Measurements from ENCODE around the gene CTIF.

Gene CTIF

GRCh38 chr18:48896326-48896874 is 357.6 kb downstream of the CTIF start:
- no peak for DNase-seq

GRCh38 chr18:48896875-48897511 is 358.2 kb downstream of the CTIF start:
- DNase-seq, result no peak

DNA sequence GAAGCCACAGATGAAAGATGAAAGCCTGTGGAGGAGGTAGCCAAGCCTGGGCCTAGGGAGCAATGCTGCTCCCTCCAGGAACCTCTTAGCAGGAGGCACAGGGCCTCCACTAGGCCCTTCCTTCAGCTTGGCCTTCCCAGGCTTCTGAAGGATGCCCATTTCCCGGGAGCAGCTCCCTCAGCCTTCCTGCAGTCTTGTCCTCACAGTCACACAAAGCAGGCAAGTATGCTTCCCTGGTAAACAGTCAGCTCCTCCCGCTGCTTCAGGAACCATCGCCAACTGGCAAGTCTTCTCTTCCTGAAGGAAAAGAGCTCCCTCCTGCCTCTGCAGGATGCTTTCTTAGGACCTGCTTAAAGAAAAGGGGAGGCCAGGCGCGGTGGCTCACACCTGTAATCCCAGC is 358.7 kb downstream of the CTIF start:
- no peak for DNase-seq

DNA sequence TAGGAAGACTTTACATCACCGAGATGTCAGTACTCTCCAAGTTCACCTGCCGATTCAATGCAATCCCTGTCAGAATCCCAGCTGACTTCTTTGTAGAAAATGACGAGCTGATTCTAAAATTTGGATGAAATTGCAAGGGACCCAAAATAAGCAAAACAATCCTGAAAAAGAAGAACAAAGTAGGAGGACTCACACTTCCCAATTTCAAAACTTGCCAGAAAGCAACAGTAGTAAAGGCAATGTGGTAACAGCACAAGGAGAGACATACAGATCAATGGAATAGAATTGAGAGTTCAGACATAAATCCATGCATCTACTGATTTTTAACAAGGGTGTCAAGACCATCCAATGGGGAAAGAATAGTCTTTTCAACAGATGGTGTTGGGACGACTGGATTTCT is 359.7 kb downstream of the CTIF start:
- no peak for DNase-seq

GRCh38 chr18:48899558-48900174 is 360.8 kb downstream of the CTIF start:
- DNase-seq, result no peak

DNA sequence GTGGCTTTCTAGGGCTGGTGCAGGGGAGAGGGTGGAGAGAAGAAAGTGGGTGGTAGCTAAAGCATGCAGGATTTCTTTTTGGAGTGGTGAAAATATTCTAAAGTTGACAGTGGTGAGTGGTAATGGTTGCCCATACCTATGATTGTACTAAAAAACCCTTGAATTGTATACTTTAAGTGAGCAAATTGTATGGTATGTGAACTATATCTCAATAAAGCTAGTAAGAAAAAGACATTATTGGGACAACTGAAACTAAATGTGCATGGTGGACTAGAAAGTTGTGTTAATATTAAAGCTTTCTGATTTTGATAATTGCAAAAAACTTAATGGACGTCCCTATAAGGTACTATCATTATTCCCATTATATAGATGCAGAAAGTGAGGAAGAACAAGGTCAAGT is 361.6 kb downstream of the CTIF start:
- DNase-seq, result no peak

GRCh38 chr18:48901145-48902022 is 362.6 kb downstream of the CTIF start:
- DNase-seq, result no peak

DNA sequence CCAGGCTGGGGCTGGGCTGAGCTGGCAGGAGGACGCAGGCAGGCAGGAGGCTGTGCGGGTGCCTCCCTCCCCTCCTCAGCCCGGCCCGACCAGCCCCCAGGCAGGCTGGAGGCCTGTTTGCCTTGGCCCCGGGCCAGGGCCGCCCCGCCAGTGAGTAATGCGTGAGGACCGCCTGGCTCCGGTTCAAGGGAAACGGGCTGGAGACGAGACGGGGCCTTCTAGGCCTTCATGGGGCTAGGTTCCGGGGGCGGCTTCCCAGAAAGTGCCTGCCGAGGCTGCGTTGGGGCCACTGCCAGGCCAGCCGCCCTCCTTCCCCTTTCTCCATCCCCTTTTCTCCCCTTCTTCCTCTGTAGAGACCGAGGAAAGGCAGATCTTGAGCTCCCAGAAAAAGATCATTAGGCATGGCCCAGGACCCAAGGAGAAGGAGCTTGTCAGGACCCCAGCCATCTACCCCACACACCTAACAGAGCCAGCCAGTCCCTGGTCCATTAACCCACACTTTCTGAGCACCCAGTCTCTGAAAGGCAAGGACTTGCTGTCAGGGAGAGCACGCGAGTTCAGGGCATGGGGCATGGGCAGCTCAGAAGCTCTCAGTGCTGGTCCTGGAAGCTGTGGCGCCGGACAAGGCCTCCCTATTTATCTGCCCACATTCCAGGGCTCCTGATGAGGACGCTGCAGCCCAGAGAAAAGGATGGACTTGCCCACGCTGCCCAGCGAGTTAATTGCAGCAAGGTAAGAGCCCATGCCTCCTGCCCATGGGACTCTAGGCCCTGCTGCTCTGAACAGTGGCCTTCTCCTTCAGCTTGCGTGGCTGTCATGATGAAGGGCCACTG is 363.4 kb downstream of the CTIF start:
- no peak for DNase-seq

DNA sequence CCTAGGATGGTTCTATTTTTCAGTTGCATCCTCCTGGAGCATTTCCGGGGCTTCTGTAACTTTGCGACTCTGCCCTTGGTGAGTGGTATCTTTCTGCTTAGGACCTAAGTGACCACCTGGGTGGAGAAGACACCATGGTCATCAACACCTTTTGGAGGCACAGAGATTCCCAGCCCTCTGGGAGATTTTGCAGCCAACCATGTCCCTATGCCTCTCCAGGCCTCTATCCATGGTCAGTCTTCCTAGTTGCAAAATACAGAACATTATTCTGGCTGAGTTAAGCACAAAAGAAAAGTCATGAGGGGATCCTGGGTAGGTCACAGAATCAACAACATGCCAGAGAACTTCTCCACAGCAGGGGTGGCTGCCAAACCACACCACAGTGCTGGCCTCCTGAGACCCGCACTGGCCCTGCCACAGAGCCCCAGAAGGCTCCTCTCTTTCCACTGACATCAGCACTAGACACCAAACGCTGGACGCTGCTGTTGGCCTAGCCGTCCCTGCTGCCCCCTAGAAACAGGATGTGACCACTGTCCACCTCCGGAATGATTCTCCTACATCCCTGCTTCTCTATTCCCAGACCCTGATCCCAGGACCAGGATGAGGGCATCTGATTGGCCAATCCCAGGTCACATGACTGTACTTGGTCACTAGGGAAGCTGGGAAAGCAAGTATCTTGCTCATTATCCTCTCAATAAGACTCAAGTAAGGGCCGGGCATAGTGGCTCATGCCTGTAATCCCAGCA is 364.2 kb downstream of the CTIF start:
- no peak for DNase-seq

DNA sequence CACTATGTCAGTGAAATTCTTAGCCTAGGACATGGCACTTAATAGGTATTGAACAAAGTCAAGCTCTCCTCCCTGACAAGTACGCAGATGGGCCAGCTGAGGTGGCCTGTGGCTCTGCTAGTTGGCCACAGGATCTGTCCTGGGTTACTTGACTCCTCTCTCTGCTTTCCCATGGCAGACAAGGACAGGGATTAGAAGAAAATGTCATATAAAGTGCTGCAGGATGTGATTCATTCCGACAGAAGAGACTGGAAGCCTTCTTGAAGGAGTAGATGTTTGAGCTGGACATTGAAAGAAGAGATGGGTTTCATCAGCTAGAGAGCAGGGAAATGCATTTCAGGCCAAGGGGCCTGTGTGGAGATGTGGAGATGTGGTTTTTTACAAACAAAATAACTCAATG is 365.3 kb downstream of the CTIF start:
- DNase-seq, result no peak

GRCh38 chr18:48904847-48905394 is 366.1 kb downstream of the CTIF start:
- no peak for DNase-seq

GRCh38 chr18:48905513-48905912 is 366.7 kb downstream of the CTIF start:
- DNase-seq, result no peak

DNA sequence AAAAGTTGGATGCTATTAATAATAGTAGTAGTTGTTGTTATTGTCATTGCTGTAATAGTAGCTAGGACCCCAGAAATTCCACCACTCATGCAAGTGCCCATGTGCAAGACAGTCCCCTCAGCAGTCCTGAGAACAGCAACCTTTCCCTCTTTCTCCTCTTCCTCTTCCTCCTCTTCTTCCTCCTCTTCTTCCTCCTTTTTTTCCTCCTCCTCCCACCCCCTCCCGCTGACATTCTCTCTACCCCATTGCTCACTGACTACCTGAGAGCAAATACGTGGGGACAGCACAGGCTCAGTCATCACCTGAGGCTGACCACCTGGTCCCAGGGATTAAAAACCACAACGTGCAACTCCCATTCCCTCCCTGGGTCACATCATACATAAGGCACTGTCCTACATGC is 370.1 kb downstream of the CTIF start:
- DNase-seq, result no peak

- no peak for DNase-seq
These were observed 370.9 kb downstream of the CTIF start for GRCh38 chr18:48909721-48910120.

GRCh38 chr18:48910972-48911545 is 372.2 kb downstream of the CTIF start:
- DNase-seq, result no peak

Data from activated T-cell treated with anti-CD3 and anti-CD28 coated beads for 4 hours (primary cell).